RWPE1 (cell line): ENCODE measurements around the gene IL17REL.

Experiments used
- CTCF ChIA-PET: fragments of 350-600 bp; sonication (Branson Sonifier 250); formaldehyde crosslinking; extraction: SDS; loops from one replicate; lab custom pipeline; 2021; lab: Yijun Ruan, JAX
- POLR2A ChIA-PET: fragments of 400-600 bp; formaldehyde crosslinking; extraction: SDS; loops from one replicate; lab custom pipeline; 2020; ENCODE audit warnings: antibody characterized with exemption; ENCODE audit not compliant: low non-redundant PET; lab: Yijun Ruan, JAX
- DNase-seq: peaks from one replicate; pipeline ENCODE4 v3.0.0; 2012; ENCODE audit warnings: low spot score
- H3K27ac ChIP-seq: fragments of 450-650 bp; 2 replicates; pipeline ENCODE4 v1.5.1; 2017
- CTCF ChIP-seq: fragments of 450-650 bp; conservative IDR thresholded peaks from 2 replicates; pipeline ENCODE4 v1.5.1; 2017; ENCODE audit warnings: low read depth, mild to moderate bottlenecking

Gene IL17REL

GRCh38 chr22:50015451-50016307, 3.1 kb upstream of the IL17REL start:
- H3K27ac ChIP-seq, result no peak overlapping the region
- ChIA-PET CTCF (no interaction called here), POLR2A (no interaction called here)
- no peak for DNase-seq
- no peak for TF ChIP-seq CTCF

GRCh38 chr22:50014655-50015401, 2.3 kb upstream of the IL17REL start:
- H3K27ac ChIP-seq, result no peak overlapping the region
- TF ChIP-seq CTCF, result no peak
- ChIA-PET POLR2A (no interaction called here), CTCF (interaction anchor here (0.6 to 0.7 kb wide), 3 partner anchors 20 to 673 kb away, joined by 3 to 4 read pairs (median 3); no protein-coding TSS in a partner anchor)
- no peak for DNase-seq

- no peak for TF ChIP-seq CTCF
- POLR2A ChIA-PET, result no interaction called here
- no peak overlapping the region for H3K27ac ChIP-seq
- CTCF ChIA-PET, result no interaction called here
- no peak for DNase-seq
Observed at GRCh38 chr22:50014053-50014501, 1.5 kb upstream of the IL17REL start.

GRCh38 chr22:50011447-50012210, 936 bp downstream of the IL17REL start:
- no peak for TF ChIP-seq CTCF
- ChIA-PET POLR2A (no interaction called here), CTCF (no interaction called here)
- no peak for DNase-seq
- H3K27ac ChIP-seq, result no peak overlapping the region

- no peak for TF ChIP-seq CTCF
- H3K27ac ChIP-seq, result no peak overlapping the region
- POLR2A ChIA-PET, result no interaction called here
- DNase-seq, result no peak
- CTCF ChIA-PET, result no interaction called here
Observed at GRCh38 chr22:50010676-50011446, 1.7 kb downstream of the IL17REL start.
